ENCODE data around the gene TNF.

The TNF gene

GRCh38 chr6:31573239-31574105 lies 1.9 kb upstream of the TNF start:
- no peak for DNase-seq (ENCODE audit: low read depth)

GRCh38 chr6:31574106-31575061 lies 981 bp upstream of the TNF start:
- DNase-seq (ENCODE audit: low read depth) = no peak

- no peak for DNase-seq (ENCODE audit: low read depth)
Measured at GRCh38 chr6:31575952-31576685, 754 bp downstream of the TNF start.

GRCh38 chr6:31576897-31577578 lies 1.7 kb downstream of the TNF start:
- no peak for DNase-seq (ENCODE audit: low read depth)

- DNase-seq (ENCODE audit: low read depth) = no peak
Measured at GRCh38 chr6:31577579-31577966, 2.2 kb downstream of the TNF start.

- no peak for DNase-seq (ENCODE audit: low read depth)
Measured at GRCh38 chr6:31578184-31579118, 3.1 kb downstream of the TNF start.

- no peak for DNase-seq (ENCODE audit: low read depth)
Measured at GRCh38 chr6:31579119-31579505, 3.7 kb downstream of the TNF start.

- no peak for DNase-seq (ENCODE audit: low read depth)
Measured at GRCh38 chr6:31579546-31580437, 4.4 kb downstream of the TNF start.

GRCh38 chr6:31580438-31580740 lies 5.0 kb downstream of the TNF start:
- DNase-seq (ENCODE audit: low read depth) = no peak

- DNase-seq (ENCODE audit: low read depth) = peak; percentile 84
Measured at GRCh38 chr6:31580807-31581433, 5.6 kb downstream of the TNF start.

GRCh38 chr6:31581434-31582229 lies 6.3 kb downstream of the TNF start:
- DNase-seq (ENCODE audit: low read depth) = no peak

- peak; percentile 55 for DNase-seq (ENCODE audit: low read depth)
Measured at GRCh38 chr6:31582230-31582643, 6.9 kb downstream of the TNF start, which contains the start of gene LTB. TSS of gene LTB (minus strand) at chr6:31582424. CDS start at chr6:31582417, 7 bp downstream.

GRCh38 chr6:31585491-31585890 lies 10.1 kb downstream of the TNF start:
- DNase-seq (ENCODE audit: low read depth) = no peak

- no peak for DNase-seq (ENCODE audit: low read depth)
Measured at GRCh38 chr6:31586008-31586407, 10.6 kb downstream of the TNF start, which contains the start of gene LST1. TSS of gene LST1 (plus strand) at chr6:31586277. CDS start at chr6:31587300, 1,023 bp downstream.

- no peak for DNase-seq (ENCODE audit: low read depth)
Measured at GRCh38 chr6:31586599-31587281, 11.4 kb downstream of the TNF start.

GRCh38 chr6:31587791-31588777 lies 12.7 kb downstream of the TNF start:
- no peak for DNase-seq (ENCODE audit: low read depth)

Measured in stimulated activated CD4-positive, alpha-beta T cell treated with anti-CD3 and anti-CD28 coated beads, Interleukin-2, amount 100 ng/mL, for 4 hours (primary cell).